Spleen (tissue), 11 donors: ENCODE measurements around the gene CYP4Z1. TPM values are rescaled to one million over a fixed set of nuclear protein-coding genes. Genes with fewer than 3 reads are reported as not detected.
A peak's percentile ranks its signal among the peaks of the same experiment; 100 is the strongest.

ENCODE experiments used
- DNase-seq: peaks from one replicate; pipeline ENCODE4 v3.0.0-alpha.2; 2020
- H3K27ac ChIP-seq, 8 donors: fragments of 200-600 bp; sonication (generic) in 7 of 8; 1 replicate in 4 of 8; 2 replicates in 4 of 8; pipeline versions ENCODE4 v1.5.0 to v1.8.0; 2016 to 2021; ENCODE audit warnings: inconsistent platforms in 4 of 8, mild to moderate bottlenecking in 4 of 8, moderate library complexity in 1 of 8
- H3K27me3 ChIP-seq, 7 donors: fragments of 200-600 bp; sonication (generic) in 6 of 7; replicated peaks in 1 of 7; 1 replicate in 4 of 7; 2 replicates in 3 of 7; pipeline versions ENCODE4 v1.5.0 to v1.8.0; 2016 to 2021; ENCODE audit warnings: inconsistent platforms in 3 of 7, mild to moderate bottlenecking in 1 of 7
- H3K36me3 ChIP-seq, 6 donors: fragments of 200-600 bp; sonication (generic) in 5 of 6; 1 replicate in 4 of 6; 2 replicates in 2 of 6; pipeline versions ENCODE4 v1.5.0 to v1.8.0; 2016 to 2021; ENCODE audit warnings: inconsistent platforms in 2 of 6
- H3K4me1 ChIP-seq, 6 donors: fragments of 200-600 bp; sonication (generic) in 5 of 6; 1 replicate in 3 of 6; 2 replicates in 3 of 6; pipeline versions ENCODE4 v1.5.0 to v1.8.0; 2016 to 2021; ENCODE audit warnings: inconsistent platforms in 3 of 6
- H3K4me3 ChIP-seq, 8 donors: fragments of 200-600 bp; sonication (generic) in 7 of 8; 1 replicate in 4 of 8; 2 replicates in 4 of 8; pipeline versions ENCODE4 v1.5.0 to v1.8.0; 2016 to 2021; ENCODE audit warnings: inconsistent platforms in 4 of 8, mild to moderate bottlenecking in 4 of 8, moderate library complexity in 2 of 8
- H3K9me3 ChIP-seq, 8 donors: fragments of 200-600 bp; sonication (generic) in 7 of 8; 1 replicate in 4 of 8; 2 replicates in 4 of 8; pipeline versions ENCODE4 v1.5.0 to v1.8.0; 2016 to 2021; ENCODE audit warnings: inconsistent platforms in 4 of 8
- CTCF ChIP-seq, 11 experiments: fragments of 200-600 bp in 7 of 11; fragments of 450-650 bp in 4 of 11; sonication (generic) in 4 of 11; IDR thresholded peaks in 8 of 11; conservative IDR thresholded peaks in 3 of 11; 1 replicate in 7 of 11; 2 replicates in 4 of 11; pipeline versions ENCODE4 v1.4.0 to v1.8.0; 2016 to 2021; ENCODE audit warnings: antibody characterized with exemption in 11 of 11, inconsistent platforms in 4 of 11, mild to moderate bottlenecking in 1 of 11
- POLR2A ChIP-seq, 3 donors: fragments of 450-650 bp; IDR thresholded peaks; one replicate each; pipeline ENCODE4 v1.5.1; 2017; ENCODE audit warnings: antibody characterized with exemption in 3 of 3, mild to moderate bottlenecking in 1 of 3
- POLR2AphosphoS5 ChIP-seq, 3 donors: sonication (generic); formaldehyde crosslinking; IDR thresholded peaks; one replicate each; pipeline ENCODE4 v1.5.1; 2017; ENCODE audit warnings: antibody characterized with exemption in 3 of 3
- WGBS, 5 donors: extraction: QIAGEN DNeasy Blood & Tissue Kit in 3 of 5; methylation state at CpG; one replicate each; pipeline versions ENCODE4 v1.1.5 to v1.1.7; 2013 to 2018; 5-methylcytosine and 5-hydroxymethylcytosine counted together
- intact Hi-C: fragments of 100-400 bp; cut with DNase I; formaldehyde crosslinking; loops from one replicate; pipeline ENCODE4 v1.15.0; 2023; ENCODE audit warnings: low total_unique reads
- polyA plus RNA-seq, 3 donors: library from polyadenylated mRNA; stranded (reverse); fragments of 200-250 nt; gene quantifications; one replicate each; pipeline ENCODE4 v1.2.1, GENCODE V29; 2013
- total RNA-seq, 7 donors: library from RNA; depleted of rRNA in 3 of 7; stranded (reverse); fragments of >200 nt in 3 of 7; fragmentation: NEBNext Ultra II Directional in 4 of 7; extraction: Animal tissue kit (Norgen Biotek cat#: 25700) in 4 of 7; gene quantifications; one replicate each; pipeline versions ENCODE4 v1.1.0 to v1.2.1, GENCODE V29; 2016 to 2021
- donor health status: healthy with polysubstance abuse.
- donor health status: DM: no; HTN: no; CAD: no; lungs with moderate emphysema.
- donor health status: DM: no; HTN: no; CAD: no.
- donor health status: Bipolar disorder and iron deficiency.
- donor health status: healthy.
- donor health status: DM: no; HTN: no; CAD: no.
- donor health status: DM: yes; HTN: yes; CAD: no.

Gene CYP4Z1
- total and polyA plus RNA-seq, 10 donors: 0.03 to 0.24 TPM; not detected in 8

DNA sequence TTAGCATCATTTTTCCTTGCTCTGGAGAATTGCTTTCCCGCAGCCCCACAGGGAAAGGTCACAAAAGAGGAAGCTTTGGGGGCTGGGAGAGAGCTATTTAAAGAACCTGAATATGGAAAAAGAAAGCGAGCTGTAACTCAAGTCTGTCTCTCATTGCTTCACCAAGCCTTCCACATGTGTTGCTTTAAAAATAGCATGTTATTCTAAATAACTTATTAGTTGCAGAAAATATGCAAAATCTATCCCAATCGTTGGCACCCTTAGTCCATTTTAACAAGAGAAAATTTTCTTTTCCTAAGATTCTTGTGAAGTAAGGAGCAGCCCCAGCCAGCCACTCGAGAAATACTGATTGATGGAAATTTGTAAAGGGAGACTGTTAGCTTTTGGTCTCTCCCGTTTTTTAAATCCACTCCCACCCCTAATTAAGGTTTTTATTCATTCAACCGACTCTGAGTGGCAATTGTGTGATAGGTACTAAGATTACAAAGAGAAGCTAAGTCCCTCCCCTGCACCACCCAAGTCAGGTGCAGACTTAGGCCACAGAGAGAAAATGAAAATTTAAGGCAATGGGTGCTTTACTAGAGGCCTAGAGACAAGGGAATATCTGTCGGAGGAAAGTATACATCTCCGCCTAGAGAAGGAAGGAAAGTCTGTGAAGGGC is 42.8 kb upstream of the CYP4Z1 start:
- Histone ChIP-seq H3K9me3 (no peaks in the 10 kb centered on the region), H3K4me1 (peaks cover 0 to 11% (median 7%) of the 10 kb centered on the region in 6 donors), H3K27ac (no peak overlapping the region), H3K36me3 (no peaks in the 10 kb centered on the region), H3K27me3 (peaks cover 0 to 54% (median 15%) of the 10 kb centered on the region in 7 donors), H3K4me3 (peak overlapping the region in 4 of 8 donors; percentile 9 to 45 (median 23))
- intact Hi-C loops: no loop called here
- TF ChIP-seq POLR2A (IDR thresholded peaks at IDR 0.05) (no peak), CTCF (IDR thresholded peaks at IDR 0.05 in 8 of 11, conservative IDR thresholded peaks at IDR 0.05 in 3 of 11) (no peak), POLR2AphosphoS5 (IDR thresholded peaks at IDR 0.05) (no peak)
- WGBS, 5 donors: 33 to 38% (median 35%) methylated on average over 8 of the region's 8 CpGs
- DNase-seq: no peak

- Histone ChIP-seq H3K27ac (no peak overlapping the region), H3K9me3 (no peaks in the 10 kb centered on the region), H3K4me1 (no peaks in the 10 kb centered on the region), H3K27me3 (peaks cover 0 to 26% (median 0%) of the 10 kb centered on the region in 7 donors), H3K36me3 (no peaks in the 10 kb centered on the region), H3K4me3 (no peak overlapping the region)
- intact Hi-C loops: no loop called here
- DNase-seq: no peak
- TF ChIP-seq POLR2A (IDR thresholded peaks at IDR 0.05) (no peak), POLR2AphosphoS5 (IDR thresholded peaks at IDR 0.05) (no peak), CTCF (IDR thresholded peaks at IDR 0.05 in 8 of 11, conservative IDR thresholded peaks at IDR 0.05 in 3 of 11) (no peak)
- WGBS, 5 donors: 69 to 80% (median 77%) methylated on average over 3 of the region's 3 CpGs
Observed at GRCh38 chr1:47030170-47030805, 36.7 kb upstream of the CYP4Z1 start.

- no peaks in the 10 kb centered on the region for H3K9me3 ChIP-seq
- intact Hi-C loops: no loop called here
- WGBS, 5 donors: 41 to 57% (median 48%) methylated on average over 3 of the region's 3 CpGs
- no peaks in the 10 kb centered on the region for H3K36me3 ChIP-seq
- no peaks in the 10 kb centered on the region for H3K4me1 ChIP-seq
- no peak overlapping the region for H3K27ac ChIP-seq
- H3K27me3 ChIP-seq: peaks cover 0 to 30% (median 0%) of the 10 kb centered on the region in 7 donors
- no peak for TF ChIP-seq POLR2AphosphoS5 (IDR thresholded peaks at IDR 0.05)
- no peak for TF ChIP-seq POLR2A (IDR thresholded peaks at IDR 0.05)
- TF ChIP-seq CTCF (IDR thresholded peaks at IDR 0.05 in 8 of 11, conservative IDR thresholded peaks at IDR 0.05 in 3 of 11): no peak
- DNase-seq: no peak
- H3K4me3 ChIP-seq: no peak overlapping the region
Observed at GRCh38 chr1:47031059-47031458, 36.0 kb upstream of the CYP4Z1 start.

- DNase-seq: no peak
- intact Hi-C loops: no loop called here
- Histone ChIP-seq H3K4me1 (no peaks in the 10 kb centered on the region), H3K4me3 (no peak overlapping the region), H3K27me3 (peaks cover 0 to 25% (median 0%) of the 10 kb centered on the region in 7 donors), H3K27ac (no peak overlapping the region), H3K36me3 (no peaks in the 10 kb centered on the region), H3K9me3 (no peaks in the 10 kb centered on the region)
- TF ChIP-seq POLR2AphosphoS5 (IDR thresholded peaks at IDR 0.05): no peak
- 61 to 76% (median 63%) methylated on average over 3 of the region's 3 CpGs for WGBS, 5 donors
Observed at GRCh38 chr1:47031585-47031984, 35.4 kb upstream of the CYP4Z1 start.
